Fibroblast of villous mesenchyme (primary cell): ENCODE data around the gene CXCR1. TPM values are rescaled to one million over a fixed set of nuclear protein-coding genes. Genes with fewer than 3 reads are reported as not detected.

Experiments
- DNase-seq: peaks from one replicate; pipeline ENCODE4 v3.0.0-alpha.2; 2010; ENCODE audit warnings: low read depth
- H3K4me3 ChIP-seq: 2 replicates; pipeline ENCODE4 v1.5.1; 2011; ENCODE audit warnings: low read depth, mild to moderate bottlenecking, low read length
- total RNA-seq: library from RNA; depleted of rRNA; stranded (reverse); fragments of >200 nt; gene quantifications from 2 replicates; pipeline ENCODE4 v1.2.3, GENCODE V29; 2012
- TF ChIP-seq, protein P1 (sequence below): IDR thresholded peaks from 2 replicates; pipeline ENCODE4 v1.5.1; 2012; ENCODE audit warnings: low read depth, mild to moderate bottlenecking, low read length; ENCODE audit not compliant: insufficient read depth

The CXCR1 gene
- total RNA-seq, 1 donor, result not detected

DNA sequence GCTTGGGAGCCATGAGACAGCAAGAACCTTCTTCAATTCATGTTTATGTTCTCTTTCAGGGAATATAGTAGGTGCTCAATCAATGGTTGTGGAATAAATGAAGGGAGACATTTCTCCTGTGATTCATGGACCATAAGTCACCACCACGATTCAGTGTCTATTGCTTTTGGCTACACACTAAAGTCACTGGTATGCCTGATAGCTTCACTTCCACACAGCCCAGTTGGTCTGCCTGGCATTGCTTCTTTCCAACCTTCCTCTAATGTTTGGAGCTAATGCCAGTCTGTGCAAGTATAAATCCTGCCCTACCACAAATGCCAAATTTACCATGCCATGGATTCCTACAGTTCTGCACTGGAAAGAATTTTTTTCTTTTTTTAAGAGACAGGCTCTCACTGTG lies 1.3 kb upstream of the CXCR1 start:
- TF ChIP-seq, protein P1, sequence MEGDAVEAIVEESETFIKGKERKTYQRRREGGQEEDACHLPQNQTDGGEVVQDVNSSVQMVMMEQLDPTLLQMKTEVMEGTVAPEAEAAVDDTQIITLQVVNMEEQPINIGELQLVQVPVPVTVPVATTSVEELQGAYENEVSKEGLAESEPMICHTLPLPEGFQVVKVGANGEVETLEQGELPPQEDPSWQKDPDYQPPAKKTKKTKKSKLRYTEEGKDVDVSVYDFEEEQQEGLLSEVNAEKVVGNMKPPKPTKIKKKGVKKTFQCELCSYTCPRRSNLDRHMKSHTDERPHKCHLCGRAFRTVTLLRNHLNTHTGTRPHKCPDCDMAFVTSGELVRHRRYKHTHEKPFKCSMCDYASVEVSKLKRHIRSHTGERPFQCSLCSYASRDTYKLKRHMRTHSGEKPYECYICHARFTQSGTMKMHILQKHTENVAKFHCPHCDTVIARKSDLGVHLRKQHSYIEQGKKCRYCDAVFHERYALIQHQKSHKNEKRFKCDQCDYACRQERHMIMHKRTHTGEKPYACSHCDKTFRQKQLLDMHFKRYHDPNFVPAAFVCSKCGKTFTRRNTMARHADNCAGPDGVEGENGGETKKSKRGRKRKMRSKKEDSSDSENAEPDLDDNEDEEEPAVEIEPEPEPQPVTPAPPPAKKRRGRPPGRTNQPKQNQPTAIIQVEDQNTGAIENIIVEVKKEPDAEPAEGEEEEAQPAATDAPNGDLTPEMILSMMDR, result no peak
- no peak for DNase-seq

DNA sequence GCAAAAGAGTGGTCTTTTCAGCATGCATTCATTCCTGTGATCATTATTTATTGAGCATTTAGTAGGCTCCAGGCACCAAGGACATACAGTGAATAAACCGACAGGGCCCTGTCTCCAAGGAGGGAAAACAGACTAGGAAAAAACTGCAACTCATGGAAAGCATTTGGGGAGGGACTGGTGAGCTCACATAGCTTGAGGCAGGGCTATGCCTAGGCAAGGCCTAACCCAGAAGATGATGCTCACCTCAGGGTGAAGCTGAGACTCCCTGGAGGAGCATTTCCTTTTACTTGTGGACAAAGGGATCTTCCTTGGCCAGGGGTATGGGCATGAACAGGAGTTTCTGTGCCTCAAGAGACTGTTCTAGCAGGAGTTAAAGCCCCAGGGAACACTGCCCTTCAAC lies 3.9 kb downstream of the CXCR1 start:
- no peak overlapping the region for H3K4me3 ChIP-seq
- TF ChIP-seq, protein P1, result no peak
- no peak for DNase-seq

More for the DNA sequence above, 1.3 kb upstream of the CXCR1 start:
- H3K4me3 ChIP-seq, result no peak overlapping the region

DNA sequence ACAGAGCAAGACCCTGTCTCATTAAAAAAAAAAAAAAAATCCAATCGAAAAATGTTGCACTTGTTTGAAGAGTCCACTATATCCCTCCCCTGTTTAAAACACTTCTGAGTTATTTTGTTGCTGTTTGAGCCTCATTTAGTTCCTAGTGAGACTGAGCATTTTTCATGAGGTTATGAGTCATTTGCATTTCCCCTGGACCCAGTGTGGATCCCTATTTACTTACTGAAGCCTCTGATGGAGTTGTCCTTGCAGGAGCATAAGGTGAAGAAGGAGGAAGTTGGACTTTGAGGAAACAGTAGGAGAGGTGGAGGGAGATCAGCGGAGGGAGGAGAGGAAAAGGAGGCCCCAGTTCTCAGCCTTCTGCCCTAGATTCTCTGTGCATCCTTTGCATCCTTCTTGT lies 5.1 kb downstream of the CXCR1 start:
- TF ChIP-seq, protein P1, result no peak
- H3K4me3 ChIP-seq, result no peak overlapping the region
- no peak for DNase-seq

DNA sequence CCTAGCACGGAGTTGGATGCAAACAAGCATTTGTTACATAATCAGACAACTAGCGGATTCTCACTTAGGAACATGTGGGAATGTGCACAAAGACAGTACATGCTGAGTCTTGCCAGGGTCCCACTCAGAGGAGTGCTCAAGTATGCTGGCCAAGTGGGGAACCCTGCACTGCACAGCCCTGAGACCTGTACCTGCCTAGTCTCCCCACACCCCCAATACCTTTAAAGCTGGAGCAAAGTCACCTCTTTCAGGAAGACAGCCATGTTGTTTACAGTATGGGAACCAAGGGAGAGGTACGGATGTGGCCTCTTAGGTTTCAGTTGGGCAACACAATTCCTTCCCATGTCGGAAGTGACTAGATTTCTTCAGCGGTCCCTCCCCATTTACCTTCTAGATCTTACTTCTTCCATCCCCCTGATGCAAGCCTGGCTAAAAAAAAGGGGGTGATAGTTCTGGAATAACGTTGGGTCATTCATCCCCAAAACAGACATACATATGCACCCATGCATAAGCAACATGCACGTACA lies 10.7 kb downstream of the CXCR1 start:
- H3K4me3 ChIP-seq, result no peak overlapping the region
- no peak for DNase-seq
- TF ChIP-seq, protein P1, result no peak

DNA sequence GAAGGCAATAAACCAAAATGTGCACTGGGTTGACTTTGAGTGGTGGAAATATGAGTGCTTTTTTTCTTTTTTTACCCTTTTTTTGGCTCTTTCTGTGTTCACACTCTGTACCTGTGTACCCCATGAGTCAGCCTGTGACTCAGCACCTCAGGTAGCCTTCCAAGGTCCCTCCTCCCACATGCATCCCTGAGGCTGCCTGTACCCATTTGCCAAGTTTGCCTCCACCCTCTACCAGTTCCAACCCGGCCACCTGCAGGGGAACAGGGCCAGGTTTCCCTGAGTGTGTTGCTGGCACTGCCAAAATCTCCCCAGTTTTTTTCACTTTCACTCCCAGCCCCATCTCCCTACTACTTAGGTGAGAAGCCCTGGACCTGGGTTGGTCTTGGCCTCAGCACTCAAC lies 14.0 kb downstream of the CXCR1 start:
- TF ChIP-seq, protein P1, result no peak
- DNase-seq, result no peak
- no peak overlapping the region for H3K4me3 ChIP-seq

DNA sequence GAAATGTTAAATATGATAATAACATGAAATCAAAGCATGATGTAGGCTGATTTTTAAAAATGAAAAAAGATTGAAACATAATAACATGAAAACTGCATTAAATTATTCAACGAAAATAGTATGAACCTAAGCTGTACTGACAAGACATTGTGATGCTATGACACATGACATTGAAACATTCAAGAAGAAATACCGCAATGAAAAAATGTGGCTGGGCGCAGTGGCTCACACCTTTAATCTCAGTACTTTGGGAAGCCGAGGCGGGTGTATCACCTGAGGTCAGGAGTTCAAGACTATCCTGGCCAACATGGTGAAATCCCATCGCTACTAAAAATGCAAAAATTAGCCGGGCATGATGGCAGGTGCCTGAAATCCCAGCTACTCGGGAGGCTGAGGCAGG lies 14.6 kb downstream of the CXCR1 start:
- TF ChIP-seq, protein P1, result no peak
- no peak for DNase-seq
- no peak overlapping the region for H3K4me3 ChIP-seq

DNA sequence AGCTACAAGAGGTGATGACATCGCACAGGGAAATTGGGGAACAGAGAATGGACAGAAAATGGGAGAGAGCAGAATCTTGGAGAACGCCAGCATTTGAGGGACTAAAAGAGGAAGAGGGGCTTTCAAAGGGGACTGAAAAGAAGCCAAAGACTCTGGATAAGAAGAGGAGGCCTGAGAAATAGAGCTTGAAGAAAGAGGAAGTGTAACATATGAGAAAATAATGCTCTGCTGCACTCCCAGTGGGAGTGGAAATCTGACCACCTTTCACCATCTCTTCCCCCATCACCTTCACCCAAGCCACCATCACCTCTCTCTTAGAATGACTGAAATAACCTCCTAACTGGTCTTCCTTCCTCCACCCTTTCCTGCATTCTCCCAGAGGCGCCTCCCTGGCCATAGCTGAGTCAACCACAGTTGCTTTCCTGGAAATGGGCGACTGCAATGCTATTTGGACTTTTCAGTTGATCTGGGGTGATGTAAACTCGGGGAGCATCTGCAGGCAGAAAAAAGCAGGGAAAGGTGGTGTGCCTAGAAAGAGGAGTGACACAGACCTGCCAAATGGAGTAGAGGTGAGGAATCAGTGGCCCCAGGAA lies 16.8 kb downstream of the CXCR1 start:
- no peak for DNase-seq
- TF ChIP-seq, protein P1, result no peak
- no peak overlapping the region for H3K4me3 ChIP-seq
